SW480 (cell line): ENCODE measurements around the gene NIM1K.
"Not testable (repeated sequence)": the region's sequence is repeated elsewhere in the genome, so short reads cannot be mapped to it uniquely, and the experiment has no call there.

ENCODE experiments used
- DNase-seq: peaks from one replicate; pipeline ENCODE4 v3.0.0-alpha.2; 2016; ENCODE audit warnings: low spot score

NIM1K gene

GRCh38 chr5:43281840-43282658 lies 90.0 kb downstream of the NIM1K start:
- peak; percentile 27 for DNase-seq

GRCh38 chr5:43286623-43287022 lies 94.6 kb downstream of the NIM1K start:
- DNase-seq, result no peak

- no peak for DNase-seq
Measured at GRCh38 chr5:43287493-43287892, 95.5 kb downstream of the NIM1K start.

- DNase-seq, result no peak
Measured at GRCh38 chr5:43288269-43288831, 96.3 kb downstream of the NIM1K start.

- DNase-seq, result no peak
Measured at GRCh38 chr5:43290726-43291125, 98.7 kb downstream of the NIM1K start.

GRCh38 chr5:43294226-43294625 lies 102.2 kb downstream of the NIM1K start:
- DNase-seq, result no peak

- DNase-seq, result no peak
Measured at GRCh38 chr5:43295202-43295601, 103.2 kb downstream of the NIM1K start.

- DNase-seq, result no peak
Measured at GRCh38 chr5:43296835-43297234, 104.8 kb downstream of the NIM1K start.

GRCh38 chr5:43298443-43298842 lies 106.4 kb downstream of the NIM1K start:
- no peak for DNase-seq

GRCh38 chr5:43300112-43300511 lies 108.1 kb downstream of the NIM1K start:
- DNase-seq, result no peak

GRCh38 chr5:43301653-43302091 lies 109.6 kb downstream of the NIM1K start:
- DNase-seq, result no peak

GRCh38 chr5:43302481-43302880 lies 110.5 kb downstream of the NIM1K start:
- no peak for DNase-seq

GRCh38 chr5:43303242-43303641 lies 111.2 kb downstream of the NIM1K start:
- no peak for DNase-seq

GRCh38 chr5:43304525-43304924 lies 112.5 kb downstream of the NIM1K start:
- no peak for DNase-seq

- DNase-seq, result peak; percentile 57
Measured at GRCh38 chr5:43305948-43306565, 114.0 kb downstream of the NIM1K start.

- not testable (repeated sequence) for DNase-seq
Measured at GRCh38 chr5:43306954-43307353, 114.9 kb downstream of the NIM1K start.

- no peak for DNase-seq
Measured at GRCh38 chr5:43309122-43309521, 117.1 kb downstream of the NIM1K start.

GRCh38 chr5:43309637-43310036 lies 117.6 kb downstream of the NIM1K start:
- no peak for DNase-seq

GRCh38 chr5:43312076-43312661 lies 120.1 kb downstream of the NIM1K start:
- DNase-seq, result no peak

- no peak for DNase-seq
Measured at GRCh38 chr5:43312699-43313034, 120.6 kb downstream of the NIM1K start.

GRCh38 chr5:43313035-43313853 lies 121.2 kb downstream of the NIM1K start, which contains the start of gene HMGCS1:
Gene HMGCS1, minus strand, starts transcription at chr5:43313412. Its CDS starts 14,447 bp downstream, at chr5:43298965.
- DNase-seq, result peak; percentile 98
